IMR-90 (cell line): ENCODE data around the gene CD24. TPM values are rescaled to one million over a fixed set of nuclear protein-coding genes. Genes with fewer than 3 reads are reported as not detected.

Experiments used
- ATAC-seq: fragments of 200-7000 bp; cut with Tn5 transposase; 2 replicates; pipeline ENCODE4 v1.9.1; 2020; ENCODE audit warnings: low read depth, mild to moderate bottlenecking, moderate library complexity
- BruUV-seq: library from RNA; stranded (reverse); fragments of 400-500 nt; replicated peaks from 2 replicates; lab custom pipeline; 2021; lab: Mats Ljungman, UMichigan
- CTCF ChIA-PET: fragments of 300-600 bp; formaldehyde crosslinking; extraction: SDS; loops from one replicate; lab custom pipeline; 2021; ENCODE audit warnings: antibody characterized with exemption; lab: Yijun Ruan, JAX
- POLR2A ChIA-PET: fragments of 300-600 bp; sonication (Branson Sonifier 250); formaldehyde crosslinking; loops from one replicate; lab custom pipeline; 2022; ENCODE audit warnings: antibody characterized with exemption; ENCODE audit not compliant: unreplicated experiment; lab: Charles Lee
- DNase-seq: peaks from one replicate; pipeline ENCODE4 v3.0.0; 2013
- H2AFZ ChIP-seq: replicated peaks from 2 replicates; pipeline ENCODE3; 2013; ENCODE audit warnings: low read length, mild to moderate bottlenecking; ENCODE audit not compliant: poor library complexity
- H2AK5ac ChIP-seq: 2 replicates; pipeline ENCODE4 v1.6.1; 2013; ENCODE audit warnings: low read depth, low read length, inconsistent platforms
- H2AK9ac ChIP-seq: replicated peaks from 2 replicates; pipeline ENCODE3; 2013; ENCODE audit warnings: mild to moderate bottlenecking, low read depth, low read length, moderate library complexity; ENCODE audit not compliant: poor library complexity
- H2BK120ac ChIP-seq: 2 replicates; pipeline ENCODE4 v1.6.1; 2013; ENCODE audit warnings: low read depth, low read length, inconsistent platforms
- H2BK15ac ChIP-seq: 3 replicates; pipeline ENCODE4 v1.6.1; 2013; ENCODE audit warnings: low read depth, low read length, inconsistent platforms
- H2BK20ac ChIP-seq: 2 replicates; pipeline ENCODE4 v1.6.1; 2013; ENCODE audit warnings: low read depth, mild to moderate bottlenecking, inconsistent platforms, low read length, moderate library complexity
- H2BK5ac ChIP-seq: 2 replicates; pipeline ENCODE4 v1.6.1; 2013; ENCODE audit warnings: mild to moderate bottlenecking, low read depth, low read length, inconsistent platforms; ENCODE audit not compliant: poor library complexity, severe bottlenecking
- H3K14ac ChIP-seq: replicated peaks from 2 replicates; pipeline ENCODE4 v1.6.1; 2013; ENCODE audit warnings: low read depth, low read length, inconsistent platforms
- H3K18ac ChIP-seq: 2 replicates; pipeline ENCODE4 v1.6.1; 2013; ENCODE audit warnings: low read depth, low read length, control low read depth
- H3K23ac ChIP-seq: 2 replicates; pipeline ENCODE4 v1.6.1; 2013; ENCODE audit warnings: low read depth, low read length, inconsistent platforms
- H3K27ac ChIP-seq: 2 replicates; pipeline ENCODE4 v1.5.1; 2013; ENCODE audit warnings: mild to moderate bottlenecking, control low read depth, low read length; ENCODE audit not compliant: insufficient read depth
- H3K27me3 ChIP-seq: 2 replicates; pipeline ENCODE4 v1.6.1; 2013; ENCODE audit warnings: low read length; ENCODE audit not compliant: control insufficient read depth, insufficient read depth
- H3K36me3 ChIP-seq: 2 replicates; pipeline ENCODE4 v1.6.1; 2013; ENCODE audit warnings: low read length, mixed read lengths; ENCODE audit not compliant: control insufficient read depth, insufficient read depth
- H3K4ac ChIP-seq: 2 replicates; pipeline ENCODE4 v1.6.1; 2013; ENCODE audit warnings: low read depth, low read length, inconsistent platforms
- H3K4me1 ChIP-seq: 2 replicates; pipeline ENCODE4 v1.6.1; 2013; ENCODE audit warnings: low read length, mixed read lengths; ENCODE audit not compliant: control insufficient read depth, insufficient read depth
- H3K4me2 ChIP-seq: 2 replicates; pipeline ENCODE4 v1.6.1; 2013; ENCODE audit warnings: low read depth, mild to moderate bottlenecking, control low read depth, low read length, moderate library complexity
- H3K4me3 ChIP-seq: 2 replicates; pipeline ENCODE4 v1.5.1; 2013; ENCODE audit warnings: low read depth, mild to moderate bottlenecking, control low read depth, low read length, moderate library complexity; ENCODE audit not compliant: insufficient read depth
- H3K56ac ChIP-seq: 2 replicates; pipeline ENCODE4 v1.6.1; 2013; ENCODE audit warnings: low read length, inconsistent platforms; ENCODE audit not compliant: insufficient read depth; ENCODE audit errors: extremely low read depth
- H3K79me1 ChIP-seq, 2 experiments: 2 replicates each; pipeline ENCODE4 v1.6.1; 2013; ENCODE audit warnings: low read length in 2 of 2, inconsistent platforms in 1 of 2, low read depth in 1 of 2
- H3K9ac ChIP-seq: 2 replicates; pipeline ENCODE4 v1.6.1; 2013; ENCODE audit warnings: low read depth, low read length, control low read depth
- H3K9me1 ChIP-seq: 2 replicates; pipeline ENCODE4 v1.6.1; 2013; ENCODE audit warnings: low read length, inconsistent platforms; ENCODE audit not compliant: insufficient read depth
- H3K9me3 ChIP-seq: 2 replicates; pipeline ENCODE4 v1.6.1; 2013; ENCODE audit warnings: low read length; ENCODE audit not compliant: control insufficient read depth, insufficient read depth
- H4K20me1 ChIP-seq: 2 replicates; pipeline ENCODE4 v1.6.1; 2013; ENCODE audit warnings: low read length, inconsistent platforms; ENCODE audit not compliant: insufficient read depth
- H4K5ac ChIP-seq: 2 replicates; pipeline ENCODE4 v1.6.1; 2013; ENCODE audit warnings: mild to moderate bottlenecking, low read depth, low read length, control low read depth
- H4K8ac ChIP-seq, 2 experiments: 2 replicates each; pipeline ENCODE4 v1.6.1; 2013; ENCODE audit warnings: low read depth in 2 of 2, low read length in 2 of 2, control low read depth in 1 of 2, inconsistent platforms in 1 of 2
- H4K91ac ChIP-seq: 2 replicates; pipeline ENCODE4 v1.6.1; 2013; ENCODE audit warnings: low read depth, low read length, inconsistent platforms; ENCODE audit not compliant: insufficient read depth
- BHLHE40 ChIP-seq: fragments of 150-350 bp; IDR thresholded peaks from 2 replicates; pipeline ENCODE4 v1.6.1; 2016; ENCODE audit warnings: mild to moderate bottlenecking, low read depth, low read length
- CEBPB ChIP-seq: IDR thresholded peaks from 2 replicates; pipeline ENCODE4 v1.6.1; 2012; ENCODE audit warnings: low read depth, low read length, improper control_type of control experiment
- CHD1 ChIP-seq: IDR thresholded peaks from 2 replicates; pipeline ENCODE4 v1.6.1; 2012; ENCODE audit warnings: low read depth, low read length, improper control_type of control experiment
- FOS ChIP-seq: fragments of 150-350 bp; IDR thresholded peaks from 2 replicates; pipeline ENCODE4 v1.6.1; 2016; ENCODE audit warnings: low read depth, low read length
- MAFK ChIP-seq: IDR thresholded peaks from 2 replicates; pipeline ENCODE4 v1.6.1; 2012; ENCODE audit warnings: low read depth, low read length, improper control_type of control experiment
- MAZ ChIP-seq: IDR thresholded peaks from 2 replicates; pipeline ENCODE4 v1.6.1; 2012; ENCODE audit warnings: low read depth, mild to moderate bottlenecking, low read length, improper control_type of control experiment, moderate library complexity, borderline replicate concordance
- NFE2L2 ChIP-seq: fragments of 150-350 bp; IDR thresholded peaks from 2 replicates; pipeline ENCODE4 v1.6.1; 2016; ENCODE audit warnings: low read depth, mild to moderate bottlenecking, low read length
- POLR2A ChIP-seq: IDR thresholded peaks from 2 replicates; pipeline ENCODE4 v1.6.1; 2012; ENCODE audit warnings: mild to moderate bottlenecking, low read depth, low read length
- RCOR1 ChIP-seq: IDR thresholded peaks from 2 replicates; pipeline ENCODE4 v1.6.1; 2012; ENCODE audit warnings: mild to moderate bottlenecking, low read length, improper control_type of control experiment; ENCODE audit not compliant: insufficient replicate concordance
- RFX5 ChIP-seq: IDR thresholded peaks from 2 replicates; pipeline ENCODE4 v1.8.0; 2012; ENCODE audit warnings: low read depth, mild to moderate bottlenecking, low read length, moderate library complexity
- SMC3 ChIP-seq: fragments of 150-350 bp; IDR thresholded peaks from 2 replicates; pipeline ENCODE4 v1.6.1; 2016; ENCODE audit warnings: low read depth, mild to moderate bottlenecking, antibody characterized with exemption, low read length, moderate library complexity
- USF2 ChIP-seq: fragments of 150-350 bp; IDR thresholded peaks from 2 replicates; pipeline ENCODE4 v1.6.1; 2017; ENCODE audit warnings: mild to moderate bottlenecking, antibody characterized with exemption, low read length, low read depth
- WGBS, 2 experiments: methylation state at CpG; one replicate each; pipeline versions ENCODE4 v1.1.5 to v1.1.7; 2013; ENCODE audit warnings: missing lambda C conversion rate in 2 of 2; ENCODE audit not compliant: insufficient read length in 1 of 2; ENCODE audit errors: extremely low coverage in 2 of 2; 5-methylcytosine and 5-hydroxymethylcytosine counted together
- dilution Hi-C: fragments of 300-500 bp; cut with HindIII; formaldehyde crosslinking; loops from one replicate; pipeline ENCODE4 v1.14.3; 2018; ENCODE audit warnings: low sequenced_read_pairs; ENCODE audit not compliant: unreplicated experiment
- in situ Hi-C: fragments of 300-500 bp; cut with MboI; formaldehyde crosslinking; loops from 3 replicates; pipeline ENCODE4 v1.14.3; 2019; ENCODE audit warnings: low sequenced_read_pairs, inconsistent platforms, mixed read lengths
- intact Hi-C: fragments of 100-400 bp; cut with micrococcal nuclease; formaldehyde crosslinking; loops from 2 replicates; pipeline ENCODE4 v1.10.0; 2022
- polyA plus RNA-seq, 3 experiments: library from polyadenylated mRNA; depleted of rRNA; stranded (reverse); fragments of >200 nt; gene quantifications; 2 replicates each; pipeline ENCODE4 v1.2.3, GENCODE V29; 2012; ENCODE audit warnings: low replicate concordance in 1 of 3
- total RNA-seq: library from RNA; depleted of rRNA; stranded (reverse); fragments of >200 nt; gene quantifications from 2 replicates; pipeline ENCODE4 v1.2.3, GENCODE V29; 2012
- TF ChIP-seq, protein P1 (sequence below): conservative IDR thresholded peaks from 2 replicates; pipeline ENCODE4 v1.5.1; 2012; ENCODE audit warnings: mild to moderate bottlenecking, low read depth, low read length, improper control_type of control experiment

CD24 gene
- total and polyA plus RNA-seq, 2 of the 4 experiments (the other 2 are of a cell fraction): 0.07 to 0.18 TPM

- no peaks in the 10 kb centered on the region for H3K4me1 ChIP-seq
- H3K36me3 ChIP-seq: no peaks in the 10 kb centered on the region
- no peak overlapping the region for H4K91ac ChIP-seq
- H3K56ac ChIP-seq: no peak overlapping the region
- no peak overlapping the region for H3K18ac ChIP-seq
- no peak overlapping the region for H3K14ac ChIP-seq
- H3K9me3 ChIP-seq: no peaks in the 10 kb centered on the region
- intact Hi-C loops (no loop called here), in situ Hi-C loops (no loop called here), dilution Hi-C loops (loop anchor here (25.0 kb wide), 1 partner anchor 501 kb away; no protein-coding TSS in a partner anchor)
- ATAC-seq: no peak
- WGBS, 2 experiments: no CpG with 5 or more reads among the region's 4 CpGs
- H2AK5ac ChIP-seq: no peak overlapping the region
- H4K8ac ChIP-seq: no peak overlapping the region
- no peak overlapping the region for H2BK5ac ChIP-seq
- POLR2A ChIA-PET: no interaction called here
- H3K4ac ChIP-seq: no peak overlapping the region
- H3K79me1 ChIP-seq: no peaks in the 10 kb centered on the region
- DNase-seq: no peak
- no peak overlapping the region for H3K9ac ChIP-seq
- no peak overlapping the region for H2AFZ ChIP-seq
- no peak overlapping the region for H2BK120ac ChIP-seq
- H3K4me2 ChIP-seq: no peak overlapping the region
- H3K27me3 ChIP-seq: peaks cover 9% of the 10 kb centered on the region
- no TSS peak for BruUV-seq
- H2AK9ac ChIP-seq: no peak overlapping the region
- TF ChIP-seq NFE2L2 (no peak), SMC3 (no peak), RCOR1 (no peak), BHLHE40 (no peak), MAZ (no peak), POLR2A (no peak), MAFK (no peak), CHD1 (no peak), FOS (no peak), RFX5 (no peak), CEBPB (no peak), USF2 (no peak)
- TF ChIP-seq, protein P1, sequence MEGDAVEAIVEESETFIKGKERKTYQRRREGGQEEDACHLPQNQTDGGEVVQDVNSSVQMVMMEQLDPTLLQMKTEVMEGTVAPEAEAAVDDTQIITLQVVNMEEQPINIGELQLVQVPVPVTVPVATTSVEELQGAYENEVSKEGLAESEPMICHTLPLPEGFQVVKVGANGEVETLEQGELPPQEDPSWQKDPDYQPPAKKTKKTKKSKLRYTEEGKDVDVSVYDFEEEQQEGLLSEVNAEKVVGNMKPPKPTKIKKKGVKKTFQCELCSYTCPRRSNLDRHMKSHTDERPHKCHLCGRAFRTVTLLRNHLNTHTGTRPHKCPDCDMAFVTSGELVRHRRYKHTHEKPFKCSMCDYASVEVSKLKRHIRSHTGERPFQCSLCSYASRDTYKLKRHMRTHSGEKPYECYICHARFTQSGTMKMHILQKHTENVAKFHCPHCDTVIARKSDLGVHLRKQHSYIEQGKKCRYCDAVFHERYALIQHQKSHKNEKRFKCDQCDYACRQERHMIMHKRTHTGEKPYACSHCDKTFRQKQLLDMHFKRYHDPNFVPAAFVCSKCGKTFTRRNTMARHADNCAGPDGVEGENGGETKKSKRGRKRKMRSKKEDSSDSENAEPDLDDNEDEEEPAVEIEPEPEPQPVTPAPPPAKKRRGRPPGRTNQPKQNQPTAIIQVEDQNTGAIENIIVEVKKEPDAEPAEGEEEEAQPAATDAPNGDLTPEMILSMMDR: no peak
- H2BK20ac ChIP-seq: no peak overlapping the region
- no peak overlapping the region for H3K27ac ChIP-seq
- no peak overlapping the region for H3K4me3 ChIP-seq
- H3K23ac ChIP-seq: no peak overlapping the region
- no peaks in the 10 kb centered on the region for H3K9me1 ChIP-seq
- no peak overlapping the region for H4K5ac ChIP-seq
- CTCF ChIA-PET: no interaction called here
- no peak overlapping the region for H2BK15ac ChIP-seq
- H4K20me1 ChIP-seq: no peaks in the 10 kb centered on the region
These were observed 11.0 kb downstream of the CD24 start for GRCh38 chr6:106963544-106963943.
